ENCODE measurements around the gene ETV2.
"Not testable (repeated sequence)": the region's sequence is repeated elsewhere in the genome, so short reads cannot be mapped to it uniquely, and the experiment has no call there.

Gene ETV2

GRCh38 chr19:35648017-35648961 lies 6.7 kb downstream of the ETV2 start, which contains the start of gene COX6B1:
TSS of gene COX6B1 (plus strand) at chr19:35648323. CDS start at chr19:35651244, 2,921 bp downstream.
- H3K4me3 ChIP-seq (replicated peaks; ENCODE audit: low read depth, low read length): peak within 1 kb of the TSS; percentile 95
- no peak for TF ChIP-seq CTCF (IDR thresholded peaks at IDR 0.05; ENCODE audit: low read length, missing control alignments)
- peak; percentile 97 for DNase-seq (ENCODE audit: low read depth)

- DNase-seq (ENCODE audit: low read depth): no peak
- no peak overlapping the region for H3K4me3 ChIP-seq (replicated peaks; ENCODE audit: low read depth, low read length)
- no peak for TF ChIP-seq CTCF (IDR thresholded peaks at IDR 0.05; ENCODE audit: low read length, missing control alignments)
These were observed 9.0 kb downstream of the ETV2 start for GRCh38 chr19:35650581-35650980.

- DNase-seq (ENCODE audit: low read depth); H3K4me3 ChIP-seq (replicated peaks; ENCODE audit: low read depth, low read length): not testable (repeated sequence)
These were observed 13.3 kb downstream of the ETV2 start for GRCh38 chr19:35654828-35655227.

GRCh38 chr19:35655600-35655999 lies 14.1 kb downstream of the ETV2 start:
- TF ChIP-seq CTCF (IDR thresholded peaks at IDR 0.05; ENCODE audit: low read length, missing control alignments): no peak
- H3K4me3 ChIP-seq (replicated peaks; ENCODE audit: low read depth, low read length): no peak overlapping the region
- no peak for DNase-seq (ENCODE audit: low read depth)

GRCh38 chr19:35656700-35657099 lies 15.2 kb downstream of the ETV2 start:
- no peak for DNase-seq (ENCODE audit: low read depth)
- no peak overlapping the region for H3K4me3 ChIP-seq (replicated peaks; ENCODE audit: low read depth, low read length)
- TF ChIP-seq CTCF (IDR thresholded peaks at IDR 0.05; ENCODE audit: low read length, missing control alignments): no peak

GRCh38 chr19:35657904-35658700 lies 16.6 kb downstream of the ETV2 start:
- DNase-seq (ENCODE audit: low read depth): no peak
- peak; percentile 23 for TF ChIP-seq CTCF (IDR thresholded peaks at IDR 0.05; ENCODE audit: low read length, missing control alignments)

GRCh38 chr19:35661995-35662340 lies 20.4 kb downstream of the ETV2 start:
- no peak overlapping the region for H3K4me3 ChIP-seq (replicated peaks; ENCODE audit: low read depth, low read length)
- TF ChIP-seq CTCF (IDR thresholded peaks at IDR 0.05; ENCODE audit: low read length, missing control alignments): no peak
- no peak for DNase-seq (ENCODE audit: low read depth)

More at GRCh38 chr19:35657904-35658700, 16.6 kb downstream of the ETV2 start:
- no peak overlapping the region for H3K4me3 ChIP-seq (replicated peaks; ENCODE audit: low read depth, low read length)
